Central memory CD8-positive, alpha-beta T cell (primary cell): ENCODE results near the gene HOXC11.
A peak's percentile ranks its signal among the peaks of the same experiment; 100 is the strongest.

Source experiments
- ATAC-seq: fragments of 150-1000 bp; cut with Tn5 transposase; replicated peaks from 2 replicates; pipeline ENCODE4 v1.10.0; 2022; ENCODE audit warnings: mild to moderate bottlenecking, moderate FRiP score, moderate number of reproducible peaks; ENCODE audit not compliant: poor library complexity, severe bottlenecking; ENCODE audit errors: extremely low read depth
- DNase-seq, 2 donors: peaks; one replicate each; pipeline ENCODE4 v3.0.0; 2021; ENCODE audit warnings: low spot score in 2 of 2
- H3K27ac Mint-ChIP-seq: one replicate; pipeline ENCODE4 v1.8.0; 2022; ENCODE audit warnings: low read depth, mild to moderate bottlenecking, moderate library complexity, mixed read lengths
- H3K27me3 Mint-ChIP-seq: one replicate; pipeline ENCODE4 v1.8.0; 2022; ENCODE audit warnings: mixed read lengths
- H3K36me3 Mint-ChIP-seq: one replicate; pipeline ENCODE4 v1.8.0; 2022; ENCODE audit warnings: mild to moderate bottlenecking, moderate library complexity, mixed read lengths; ENCODE audit not compliant: insufficient read depth
- H3K4me1 Mint-ChIP-seq: one replicate; pipeline ENCODE4 v1.8.0; 2022; ENCODE audit warnings: mixed read lengths
- H3K4me3 Mint-ChIP-seq: one replicate; pipeline ENCODE4 v1.8.0; 2022; ENCODE audit warnings: mild to moderate bottlenecking, moderate library complexity, mixed read lengths
- H3K9me3 Mint-ChIP-seq: one replicate; pipeline ENCODE4 v1.8.0; 2022; ENCODE audit warnings: mixed read lengths

The HOXC11 gene

GRCh38 chr12:53966085-53966384 is 6.9 kb upstream of the HOXC11 start:
- DNase-seq, result no peak
- Mint-ChIP-seq H3K9me3 (no peaks in the 10 kb centered on the region), H3K4me3 (no peak overlapping the region), H3K27me3 (peaks cover 97% of the 10 kb centered on the region), H3K27ac (no peak overlapping the region), H3K4me1 (peaks cover 35% of the 10 kb centered on the region), H3K36me3 (peaks cover 16% of the 10 kb centered on the region)
- no peak for ATAC-seq

- H3K4me1 Mint-ChIP-seq, result peaks cover 35% of the 10 kb centered on the region
- no peak for ATAC-seq
- H3K9me3 Mint-ChIP-seq, result no peaks in the 10 kb centered on the region
- no peak overlapping the region for H3K4me3 Mint-ChIP-seq
- no peak for DNase-seq
- H3K36me3 Mint-ChIP-seq, result peaks cover 14% of the 10 kb centered on the region
- peaks cover 100% of the 10 kb centered on the region for H3K27me3 Mint-ChIP-seq
- H3K27ac Mint-ChIP-seq, result no peak overlapping the region
Measured at GRCh38 chr12:53966385-53967133, 6.4 kb upstream of the HOXC11 start.

- no peak overlapping the region for H3K4me3 Mint-ChIP-seq
- no peak for DNase-seq
- no peak for ATAC-seq
- peaks cover 100% of the 10 kb centered on the region for H3K27me3 Mint-ChIP-seq
- H3K36me3 Mint-ChIP-seq, result peaks cover 14% of the 10 kb centered on the region
- peaks cover 35% of the 10 kb centered on the region for H3K4me1 Mint-ChIP-seq
- no peaks in the 10 kb centered on the region for H3K9me3 Mint-ChIP-seq
- no peak overlapping the region for H3K27ac Mint-ChIP-seq
Measured at GRCh38 chr12:53967421-53967925, 5.5 kb upstream of the HOXC11 start.

- Mint-ChIP-seq H3K36me3 (peaks cover 20% of the 10 kb centered on the region), H3K4me1 (peaks cover 39% of the 10 kb centered on the region), H3K27ac (no peak overlapping the region), H3K27me3 (peaks cover 100% of the 10 kb centered on the region), H3K9me3 (no peaks in the 10 kb centered on the region), H3K4me3 (no peak overlapping the region)
- ATAC-seq (no peak), DNase-seq (no peak)
Measured at GRCh38 chr12:53968214-53969127, 4.5 kb upstream of the HOXC11 start.

GRCh38 chr12:53969588-53970259 is 3.2 kb upstream of the HOXC11 start:
- H3K4me3 Mint-ChIP-seq, result no peak overlapping the region
- H3K27me3 Mint-ChIP-seq, result peaks cover 93% of the 10 kb centered on the region
- H3K27ac Mint-ChIP-seq, result no peak overlapping the region
- ATAC-seq, result no peak
- H3K4me1 Mint-ChIP-seq, result peaks cover 33% of the 10 kb centered on the region
- H3K36me3 Mint-ChIP-seq, result peaks cover 19% of the 10 kb centered on the region
- DNase-seq, result no peak
- H3K9me3 Mint-ChIP-seq, result no peaks in the 10 kb centered on the region

GRCh38 chr12:53970451-53970850 is 2.5 kb upstream of the HOXC11 start:
- peaks cover 31% of the 10 kb centered on the region for H3K4me1 Mint-ChIP-seq
- DNase-seq (no peak), ATAC-seq (no peak)
- no peak overlapping the region for H3K27ac Mint-ChIP-seq
- peaks cover 93% of the 10 kb centered on the region for H3K27me3 Mint-ChIP-seq
- no peaks in the 10 kb centered on the region for H3K9me3 Mint-ChIP-seq
- peaks cover 20% of the 10 kb centered on the region for H3K36me3 Mint-ChIP-seq
- H3K4me3 Mint-ChIP-seq, result no peak overlapping the region

GRCh38 chr12:53971129-53971528 is 1.8 kb upstream of the HOXC11 start:
- no peak for DNase-seq
- Mint-ChIP-seq H3K9me3 (no peaks in the 10 kb centered on the region), H3K4me1 (peaks cover 29% of the 10 kb centered on the region), H3K27me3 (peaks cover 93% of the 10 kb centered on the region), H3K36me3 (peaks cover 24% of the 10 kb centered on the region), H3K27ac (peak overlapping the region; percentile 48), H3K4me3 (no peak overlapping the region)
- ATAC-seq, result no peak

- Mint-ChIP-seq H3K4me3 (no peak overlapping the region), H3K36me3 (peaks cover 24% of the 10 kb centered on the region)
Measured at GRCh38 chr12:53971686-53972085, 1.2 kb upstream of the HOXC11 start.

GRCh38 chr12:53972152-53972702 is 699 bp upstream of the HOXC11 start:
- Mint-ChIP-seq H3K4me3 (peak overlapping the region; percentile 73), H3K27ac (peak overlapping the region; percentile 48), H3K36me3 (peaks cover 26% of the 10 kb centered on the region), H3K9me3 (no peaks in the 10 kb centered on the region), H3K27me3 (peaks cover 93% of the 10 kb centered on the region), H3K4me1 (peaks cover 22% of the 10 kb centered on the region)
- ATAC-seq, result no peak
- no peak for DNase-seq

More at GRCh38 chr12:53971686-53972085, 1.2 kb upstream of the HOXC11 start:
- DNase-seq, result no peak
- no peaks in the 10 kb centered on the region for H3K9me3 Mint-ChIP-seq
- H3K27ac Mint-ChIP-seq, result peak overlapping the region; percentile 48
- H3K4me1 Mint-ChIP-seq, result peaks cover 23% of the 10 kb centered on the region
- H3K27me3 Mint-ChIP-seq, result peaks cover 93% of the 10 kb centered on the region
- no peak for ATAC-seq

- Mint-ChIP-seq H3K4me1 (peaks cover 29% of the 10 kb centered on the region), H3K27ac (peak overlapping the region; percentile 49), H3K36me3 (peaks cover 25% of the 10 kb centered on the region), H3K4me3 (peak overlapping the region; percentile 73), H3K9me3 (no peaks in the 10 kb centered on the region), H3K27me3 (peaks cover 93% of the 10 kb centered on the region)
- ATAC-seq (no peak), DNase-seq (no peak)
Measured at GRCh38 chr12:53973236-53974042, 513 bp downstream of the HOXC11 start.

- H3K4me3 Mint-ChIP-seq, result peak within 1 kb of the TSS; percentile 73
- H3K9me3 Mint-ChIP-seq, result no peaks in the 10 kb centered on the region
- peaks cover 93% of the 10 kb centered on the region for H3K27me3 Mint-ChIP-seq
- ATAC-seq, result no peak
- peaks cover 25% of the 10 kb centered on the region for H3K36me3 Mint-ChIP-seq
- no peak for DNase-seq
- H3K27ac Mint-ChIP-seq, result peak within 1 kb of the TSS; percentile 84
- peaks cover 32% of the 10 kb centered on the region for H3K4me1 Mint-ChIP-seq
Measured at GRCh38 chr12:53974084-53975063, 1.4 kb downstream of the HOXC11 start, which contains the start of gene HOTAIR. TSS of gene HOTAIR (minus strand) at chr12:53974954.
